ENCODE measurements around the gene ATG7. TPM values are rescaled to one million over a fixed set of nuclear protein-coding genes. Genes with fewer than 3 reads are reported as not detected.

ATG7 gene
- total and polyA plus RNA-seq, 10 of the 15 experiments (the other 5 are each of a cell fraction or from before 2014, with no cell fraction given), result 13.5 to 49.5 (median 26.4) TPM

DNA sequence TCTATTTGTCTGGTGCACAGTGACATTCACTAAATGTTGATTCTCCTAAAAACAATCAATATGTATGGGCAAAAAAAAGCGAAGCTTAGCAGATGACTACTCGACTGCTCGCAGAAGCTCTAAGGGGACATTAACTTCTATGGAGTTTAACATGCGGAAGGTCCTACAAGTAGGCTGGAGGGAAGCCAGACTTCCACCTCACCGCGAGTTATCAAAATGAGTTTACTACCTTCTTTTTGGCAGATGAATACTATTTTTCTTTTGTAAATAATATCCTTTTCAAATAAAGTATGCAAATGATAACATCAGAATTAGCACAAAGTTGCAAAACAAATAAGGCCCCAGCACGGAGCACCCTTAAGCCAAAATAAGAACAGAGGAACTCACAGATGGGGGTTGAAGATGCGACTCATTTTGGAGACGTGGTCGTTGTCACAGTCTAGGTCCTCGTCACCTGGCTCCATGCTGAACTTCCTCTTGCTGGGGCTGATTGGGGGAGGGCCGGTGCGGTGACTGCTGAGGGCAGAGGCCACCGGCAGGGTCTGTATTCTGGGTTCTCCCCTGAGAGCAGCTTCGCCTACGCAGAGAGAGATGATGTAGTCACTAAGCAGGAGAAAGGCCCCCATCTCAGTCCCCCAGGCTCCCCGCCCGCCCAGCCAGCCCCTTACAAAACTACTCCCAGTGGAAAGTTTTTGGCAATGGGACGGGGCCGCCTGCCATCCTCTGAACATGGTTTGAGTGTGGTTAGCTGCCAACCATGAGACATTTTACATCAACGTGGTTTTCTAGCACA, 329.4 kb downstream of the ATG7 start (continued):
- TF ChIP-seq ZNF384 (IDR thresholded peaks at IDR 0.05; ENCODE audit: borderline replicate concordance, low read depth, low read length), result no peak
- TF ChIP-seq POLR2A (IDR thresholded peaks at IDR 0.05; ENCODE audit: low read depth, low read length), result peak; percentile 58
- no peak for TF ChIP-seq FOS (IDR thresholded peaks at IDR 0.05; ENCODE audit: borderline replicate concordance, extremely low read depth, insufficient read length)
- TF ChIP-seq ETV6 (conservative IDR thresholded peaks at IDR 0.05 in 1 of 2, IDR thresholded peaks at IDR 0.05 in 1 of 2; ENCODE audit: borderline replicate concordance in 1 of 2, low read depth in 1 of 2), result no peak; a peak in 1 of 4 replicates
- TF ChIP-seq YY1 (IDR thresholded peaks at IDR 0.05; ENCODE audit: low read depth, low read length), result peak; percentile 66; the same call in 1 of the 2 replicates
- 0 out of 2 replicates have a peak, but pooled peaks have one; percentile 14 for TF ChIP-seq CBFB (IDR thresholded peaks at IDR 0.05; ENCODE audit: low read depth)
- TF ChIP-seq, protein P1, sequence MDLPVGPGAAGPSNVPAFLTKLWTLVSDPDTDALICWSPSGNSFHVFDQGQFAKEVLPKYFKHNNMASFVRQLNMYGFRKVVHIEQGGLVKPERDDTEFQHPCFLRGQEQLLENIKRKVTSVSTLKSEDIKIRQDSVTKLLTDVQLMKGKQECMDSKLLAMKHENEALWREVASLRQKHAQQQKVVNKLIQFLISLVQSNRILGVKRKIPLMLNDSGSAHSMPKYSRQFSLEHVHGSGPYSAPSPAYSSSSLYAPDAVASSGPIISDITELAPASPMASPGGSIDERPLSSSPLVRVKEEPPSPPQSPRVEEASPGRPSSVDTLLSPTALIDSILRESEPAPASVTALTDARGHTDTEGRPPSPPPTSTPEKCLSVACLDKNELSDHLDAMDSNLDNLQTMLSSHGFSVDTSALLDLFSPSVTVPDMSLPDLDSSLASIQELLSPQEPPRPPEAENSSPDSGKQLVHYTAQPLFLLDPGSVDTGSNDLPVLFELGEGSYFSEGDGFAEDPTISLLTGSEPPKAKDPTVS (IDR thresholded peaks at IDR 0.05; ENCODE audit: low read depth, low read length), result no peak
- TF ChIP-seq RCOR1 (conservative IDR thresholded peaks at IDR 0.05; ENCODE audit: low read depth, low read length), result no peak
- no peak for TF ChIP-seq CHD4 (IDR thresholded peaks at IDR 0.05)
- TF ChIP-seq CBX5 (IDR thresholded peaks at IDR 0.05; ENCODE audit: low read depth), result no peak; the same call in 1 of the 2 replicates
- peak; percentile 6 to 61; a peak in 2 of 4 replicates for TF ChIP-seq EP300 (IDR thresholded peaks at IDR 0.05; ENCODE audit: borderline replicate concordance in 1 of 2, control insufficient read depth in 1 of 2, low read depth in 2 of 2, low read length in 2 of 2)
- TF ChIP-seq, protein P2, sequence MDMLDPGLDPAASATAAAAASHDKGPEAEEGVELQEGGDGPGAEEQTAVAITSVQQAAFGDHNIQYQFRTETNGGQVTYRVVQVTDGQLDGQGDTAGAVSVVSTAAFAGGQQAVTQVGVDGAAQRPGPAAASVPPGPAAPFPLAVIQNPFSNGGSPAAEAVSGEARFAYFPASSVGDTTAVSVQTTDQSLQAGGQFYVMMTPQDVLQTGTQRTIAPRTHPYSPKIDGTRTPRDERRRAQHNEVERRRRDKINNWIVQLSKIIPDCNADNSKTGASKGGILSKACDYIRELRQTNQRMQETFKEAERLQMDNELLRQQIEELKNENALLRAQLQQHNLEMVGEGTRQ (IDR thresholded peaks at IDR 0.05; ENCODE audit: borderline replicate concordance, low read depth, low read length), result no peak
- TF ChIP-seq, protein P3, sequence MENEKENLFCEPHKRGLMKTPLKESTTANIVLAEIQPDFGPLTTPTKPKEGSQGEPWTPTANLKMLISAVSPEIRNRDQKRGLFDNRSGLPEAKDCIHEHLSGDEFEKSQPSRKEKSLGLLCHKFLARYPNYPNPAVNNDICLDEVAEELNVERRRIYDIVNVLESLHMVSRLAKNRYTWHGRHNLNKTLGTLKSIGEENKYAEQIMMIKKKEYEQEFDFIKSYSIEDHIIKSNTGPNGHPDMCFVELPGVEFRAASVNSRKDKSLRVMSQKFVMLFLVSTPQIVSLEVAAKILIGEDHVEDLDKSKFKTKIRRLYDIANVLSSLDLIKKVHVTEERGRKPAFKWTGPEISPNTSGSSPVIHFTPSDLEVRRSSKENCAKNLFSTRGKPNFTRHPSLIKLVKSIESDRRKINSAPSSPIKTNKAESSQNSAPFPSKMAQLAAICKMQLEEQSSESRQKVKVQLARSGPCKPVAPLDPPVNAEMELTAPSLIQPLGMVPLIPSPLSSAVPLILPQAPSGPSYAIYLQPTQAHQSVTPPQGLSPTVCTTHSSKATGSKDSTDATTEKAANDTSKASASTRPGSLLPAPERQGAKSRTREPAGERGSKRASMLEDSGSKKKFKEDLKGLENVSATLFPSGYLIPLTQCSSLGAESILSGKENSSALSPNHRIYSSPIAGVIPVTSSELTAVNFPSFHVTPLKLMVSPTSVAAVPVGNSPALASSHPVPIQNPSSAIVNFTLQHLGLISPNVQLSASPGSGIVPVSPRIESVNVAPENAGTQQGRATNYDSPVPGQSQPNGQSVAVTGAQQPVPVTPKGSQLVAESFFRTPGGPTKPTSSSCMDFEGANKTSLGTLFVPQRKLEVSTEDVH (IDR thresholded peaks at IDR 0.05; ENCODE audit: low read depth, partially characterized antibody), result no peak
- TF ChIP-seq SMAD5 (IDR thresholded peaks at IDR 0.05; ENCODE audit: low read depth), result no peak
- TF ChIP-seq, protein P4, sequence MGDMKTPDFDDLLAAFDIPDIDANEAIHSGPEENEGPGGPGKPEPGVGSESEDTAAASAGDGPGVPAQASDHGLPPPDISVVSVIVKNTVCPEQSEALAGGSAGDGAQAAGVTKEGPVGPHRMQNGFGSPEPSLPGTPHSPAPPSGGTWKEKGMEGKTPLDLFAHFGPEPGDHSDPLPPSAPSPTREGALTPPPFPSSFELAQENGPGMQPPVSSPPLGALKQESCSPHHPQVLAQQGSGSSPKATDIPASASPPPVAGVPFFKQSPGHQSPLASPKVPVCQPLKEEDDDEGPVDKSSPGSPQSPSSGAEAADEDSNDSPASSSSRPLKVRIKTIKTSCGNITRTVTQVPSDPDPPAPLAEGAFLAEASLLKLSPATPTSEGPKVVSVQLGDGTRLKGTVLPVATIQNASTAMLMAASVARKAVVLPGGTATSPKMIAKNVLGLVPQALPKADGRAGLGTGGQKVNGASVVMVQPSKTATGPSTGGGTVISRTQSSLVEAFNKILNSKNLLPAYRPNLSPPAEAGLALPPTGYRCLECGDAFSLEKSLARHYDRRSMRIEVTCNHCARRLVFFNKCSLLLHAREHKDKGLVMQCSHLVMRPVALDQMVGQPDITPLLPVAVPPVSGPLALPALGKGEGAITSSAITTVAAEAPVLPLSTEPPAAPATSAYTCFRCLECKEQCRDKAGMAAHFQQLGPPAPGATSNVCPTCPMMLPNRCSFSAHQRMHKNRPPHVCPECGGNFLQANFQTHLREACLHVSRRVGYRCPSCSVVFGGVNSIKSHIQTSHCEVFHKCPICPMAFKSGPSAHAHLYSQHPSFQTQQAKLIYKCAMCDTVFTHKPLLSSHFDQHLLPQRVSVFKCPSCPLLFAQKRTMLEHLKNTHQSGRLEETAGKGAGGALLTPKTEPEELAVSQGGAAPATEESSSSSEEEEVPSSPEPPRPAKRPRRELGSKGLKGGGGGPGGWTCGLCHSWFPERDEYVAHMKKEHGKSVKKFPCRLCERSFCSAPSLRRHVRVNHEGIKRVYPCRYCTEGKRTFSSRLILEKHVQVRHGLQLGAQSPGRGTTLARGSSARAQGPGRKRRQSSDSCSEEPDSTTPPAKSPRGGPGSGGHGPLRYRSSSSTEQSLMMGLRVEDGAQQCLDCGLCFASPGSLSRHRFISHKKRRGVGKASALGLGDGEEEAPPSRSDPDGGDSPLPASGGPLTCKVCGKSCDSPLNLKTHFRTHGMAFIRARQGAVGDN (IDR thresholded peaks at IDR 0.05), result peak; percentile 35; the same call in 1 of the 2 replicates
- no peak for TF ChIP-seq GABPA (IDR thresholded peaks at IDR 0.05; ENCODE audit: low read depth)
- TF ChIP-seq, protein P5, sequence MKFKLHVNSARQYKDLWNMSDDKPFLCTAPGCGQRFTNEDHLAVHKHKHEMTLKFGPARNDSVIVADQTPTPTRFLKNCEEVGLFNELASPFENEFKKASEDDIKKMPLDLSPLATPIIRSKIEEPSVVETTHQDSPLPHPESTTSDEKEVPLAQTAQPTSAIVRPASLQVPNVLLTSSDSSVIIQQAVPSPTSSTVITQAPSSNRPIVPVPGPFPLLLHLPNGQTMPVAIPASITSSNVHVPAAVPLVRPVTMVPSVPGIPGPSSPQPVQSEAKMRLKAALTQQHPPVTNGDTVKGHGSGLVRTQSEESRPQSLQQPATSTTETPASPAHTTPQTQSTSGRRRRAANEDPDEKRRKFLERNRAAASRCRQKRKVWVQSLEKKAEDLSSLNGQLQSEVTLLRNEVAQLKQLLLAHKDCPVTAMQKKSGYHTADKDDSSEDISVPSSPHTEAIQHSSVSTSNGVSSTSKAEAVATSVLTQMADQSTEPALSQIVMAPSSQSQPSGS (IDR thresholded peaks at IDR 0.05; ENCODE audit: low read length), result peak; percentile 18; the same call in 1 of the 2 replicates
- TF ChIP-seq CBX3 (IDR thresholded peaks at IDR 0.05; ENCODE audit: borderline replicate concordance, low read depth), result no peak
